Natural killer cell (primary cell): Measurements from ENCODE around the gene MAEA. TPM values are rescaled to one million over a fixed set of nuclear protein-coding genes. Genes with fewer than 3 reads are reported as not detected.

ENCODE experiments used
- ATAC-seq, 3 donors: fragments of 150-1000 bp in 2 of 3; fragments of 200-7000 bp in 1 of 3; cut with Tn5 transposase; 1 replicate in 1 of 3; 2 replicates in 2 of 3; pipeline ENCODE4 v1.10.0; 2021; ENCODE audit warnings: mild to moderate bottlenecking in 2 of 3, moderate library complexity in 2 of 3
- DNase-seq, 2 donors: peaks; one replicate each; pipeline versions ENCODE4 v3.0.0 to v3.0.0-alpha.2; 2013 to 2021; ENCODE audit warnings: mixed read lengths in 1 of 2
- H3K27ac ChIP-seq: one replicate; pipeline ENCODE4 v1.5.1; 2013; ENCODE audit warnings: mild to moderate bottlenecking, low read length
- H3K27me3 ChIP-seq: one replicate; pipeline ENCODE4 v1.6.1; 2013; ENCODE audit warnings: low read length; ENCODE audit not compliant: control insufficient read depth, insufficient read depth
- H3K36me3 ChIP-seq: one replicate; pipeline ENCODE4 v1.6.1; 2013; ENCODE audit warnings: low read length; ENCODE audit not compliant: control insufficient read depth, insufficient read depth
- H3K4me1 ChIP-seq: one replicate; pipeline ENCODE4 v1.6.1; 2013; ENCODE audit warnings: low read length; ENCODE audit not compliant: control insufficient read depth, insufficient read depth
- H3K4me3 ChIP-seq: one replicate; pipeline ENCODE4 v1.5.1; 2013; ENCODE audit warnings: low read length
- H3K9me3 ChIP-seq: one replicate; pipeline ENCODE4 v1.6.1; 2013; ENCODE audit warnings: low read length; ENCODE audit not compliant: control insufficient read depth, insufficient read depth
- H3K27ac Mint-ChIP-seq, 2 donors: one replicate each; pipeline ENCODE4 v1.8.0; 2022; ENCODE audit warnings: mild to moderate bottlenecking in 2 of 2, mixed read lengths in 2 of 2, moderate library complexity in 1 of 2
- H3K27me3 Mint-ChIP-seq, 2 donors: one replicate each; pipeline ENCODE4 v1.8.0; 2022; ENCODE audit warnings: low read depth in 2 of 2, mixed read lengths in 2 of 2
- H3K36me3 Mint-ChIP-seq: one replicate; pipeline ENCODE4 v1.8.0; 2022; ENCODE audit warnings: mixed read lengths
- H3K4me1 Mint-ChIP-seq, 2 donors: one replicate each; pipeline ENCODE4 v1.8.0; 2022; ENCODE audit warnings: mixed read lengths in 2 of 2
- H3K4me3 Mint-ChIP-seq: one replicate; pipeline ENCODE4 v1.8.0; 2022; ENCODE audit warnings: mild to moderate bottlenecking, moderate library complexity, mixed read lengths
- H3K9me3 Mint-ChIP-seq, 2 donors: one replicate each; pipeline ENCODE4 v1.8.0; 2022; ENCODE audit warnings: mixed read lengths in 2 of 2
- CTCF ChIP-seq: fragments of 200-600 bp; IDR thresholded peaks from one replicate; pipeline ENCODE4 v1.8.0; 2022; ENCODE audit warnings: antibody characterized with exemption
- WGBS: methylation state at CpG from one replicate; pipeline ENCODE4 v1.1.7; 2013; ENCODE audit warnings: missing lambda C conversion rate; ENCODE audit not compliant: insufficient coverage; 5-methylcytosine and 5-hydroxymethylcytosine counted together
- intact Hi-C: fragments of 100-400 bp; cut with micrococcal nuclease; formaldehyde crosslinking; loops from one replicate; pipeline ENCODE4 v1.14.2; 2022
- total RNA-seq, 4 donors: library from RNA; stranded (reverse); fragments of 120-200 nt in 1 of 4; gene quantifications; one replicate each; pipeline versions ENCODE4 v1.2.3 to v1.2.4, GENCODE V29; 2013 to 2022

Gene MAEA
- total RNA-seq, 3 donors from 2014 or later (not counting 1 experiment from before 2014, with no cell fraction given) = 63.5 to 89.2 (median 64.0) TPM

GRCh38 chr4:1255699-1256098 is 34.0 kb upstream of the MAEA start:
- 100% methylated on average over 1 of the region's 2 CpGs for WGBS
- Mint-ChIP-seq H3K4me3 (no peak overlapping the region), H3K4me1 (peaks cover 42 to 56% of the 10 kb centered on the region in 2 donors), H3K27ac (peak overlapping the region in 1 of 2 donors; percentile 3), H3K36me3 (peaks cover 4% of the 10 kb centered on the region), H3K9me3 (no peaks in the 10 kb centered on the region), H3K27me3 (no peaks in the 10 kb centered on the region)
- DNase-seq = no peak
- H3K4me3 ChIP-seq = no peak overlapping the region
- H3K9me3 ChIP-seq = no peaks in the 10 kb centered on the region
- no peak for TF ChIP-seq CTCF
- peaks cover 5% of the 10 kb centered on the region for H3K36me3 ChIP-seq
- H3K4me1 ChIP-seq = peaks cover 35% of the 10 kb centered on the region
- no peaks in the 10 kb centered on the region for H3K27me3 ChIP-seq
- intact Hi-C loops = no loop called here
- no peak overlapping the region for H3K27ac ChIP-seq
- ATAC-seq = no peak

- intact Hi-C loops = no loop called here
- H3K36me3 Mint-ChIP-seq = peaks cover 4% of the 10 kb centered on the region
- H3K36me3 ChIP-seq = no peaks in the 10 kb centered on the region
- H3K27ac Mint-ChIP-seq = no peak overlapping the region
- 75% methylated on average over 1 of the region's 2 CpGs for WGBS
- no peaks in the 10 kb centered on the region for H3K27me3 ChIP-seq
- DNase-seq (no peak), ATAC-seq (no peak)
- no peak for TF ChIP-seq CTCF
- no peaks in the 10 kb centered on the region for H3K27me3 Mint-ChIP-seq
- H3K9me3 ChIP-seq = no peaks in the 10 kb centered on the region
- H3K4me3 Mint-ChIP-seq = no peak overlapping the region
- no peak overlapping the region for H3K27ac ChIP-seq
- H3K9me3 Mint-ChIP-seq = no peaks in the 10 kb centered on the region
- H3K4me1 ChIP-seq = peaks cover 11% of the 10 kb centered on the region
- peaks cover 20 to 38% of the 10 kb centered on the region in 2 donors for H3K4me1 Mint-ChIP-seq
- no peak overlapping the region for H3K4me3 ChIP-seq
These were observed 31.2 kb upstream of the MAEA start for GRCh38 chr4:1258457-1258856.

- Histone ChIP-seq H3K27ac (no peak overlapping the region), H3K27me3 (no peaks in the 10 kb centered on the region), H3K4me1 (no peaks in the 10 kb centered on the region), H3K36me3 (no peaks in the 10 kb centered on the region), H3K4me3 (no peak overlapping the region), H3K9me3 (no peaks in the 10 kb centered on the region)
- no peak for DNase-seq
- intact Hi-C loops = no loop called here
- no peak for ATAC-seq
- WGBS = 96% methylated on average over 3 of the region's 4 CpGs
- H3K27ac Mint-ChIP-seq = no peak overlapping the region
- H3K36me3 Mint-ChIP-seq = peaks cover 4% of the 10 kb centered on the region
- no peak for TF ChIP-seq CTCF
- H3K27me3 Mint-ChIP-seq = no peaks in the 10 kb centered on the region
- no peak overlapping the region for H3K4me3 Mint-ChIP-seq
- H3K9me3 Mint-ChIP-seq = no peaks in the 10 kb centered on the region
- H3K4me1 Mint-ChIP-seq = peaks cover 6 to 23% of the 10 kb centered on the region in 2 donors
These were observed 29.7 kb upstream of the MAEA start for GRCh38 chr4:1259966-1260365.

GRCh38 chr4:1260418-1261106 is 29.1 kb upstream of the MAEA start:
- H3K4me3 ChIP-seq = no peak overlapping the region
- DNase-seq (no peak), ATAC-seq (no peak)
- H3K9me3 ChIP-seq = no peaks in the 10 kb centered on the region
- no peaks in the 10 kb centered on the region for H3K27me3 ChIP-seq
- WGBS = 92% methylated on average over 23 of the region's 24 CpGs
- intact Hi-C loops = no loop called here
- H3K36me3 ChIP-seq = no peaks in the 10 kb centered on the region
- no peak for TF ChIP-seq CTCF
- H3K4me1 ChIP-seq = no peaks in the 10 kb centered on the region
- H3K27ac ChIP-seq = no peak overlapping the region
- peak overlapping the region in 1 of 2 donors; percentile 48 for H3K27ac Mint-ChIP-seq
- peaks cover 4% of the 10 kb centered on the region for H3K36me3 Mint-ChIP-seq
- H3K4me1 Mint-ChIP-seq = peaks cover 5 to 21% of the 10 kb centered on the region in 2 donors
- no peaks in the 10 kb centered on the region for H3K9me3 Mint-ChIP-seq
- H3K27me3 Mint-ChIP-seq = no peaks in the 10 kb centered on the region
- H3K4me3 Mint-ChIP-seq = no peak overlapping the region
